GM12874 (cell line): ENCODE measurements around the gene GLI1.

Source experiments
- TF ChIP-seq, protein P1 (sequence below): IDR thresholded peaks from 2 replicates; pipeline ENCODE4 v1.5.1; 2011; ENCODE audit warnings: low read depth, mild to moderate bottlenecking, control low read depth, low read length, moderate library complexity; ENCODE audit not compliant: insufficient read depth

Gene GLI1

DNA sequence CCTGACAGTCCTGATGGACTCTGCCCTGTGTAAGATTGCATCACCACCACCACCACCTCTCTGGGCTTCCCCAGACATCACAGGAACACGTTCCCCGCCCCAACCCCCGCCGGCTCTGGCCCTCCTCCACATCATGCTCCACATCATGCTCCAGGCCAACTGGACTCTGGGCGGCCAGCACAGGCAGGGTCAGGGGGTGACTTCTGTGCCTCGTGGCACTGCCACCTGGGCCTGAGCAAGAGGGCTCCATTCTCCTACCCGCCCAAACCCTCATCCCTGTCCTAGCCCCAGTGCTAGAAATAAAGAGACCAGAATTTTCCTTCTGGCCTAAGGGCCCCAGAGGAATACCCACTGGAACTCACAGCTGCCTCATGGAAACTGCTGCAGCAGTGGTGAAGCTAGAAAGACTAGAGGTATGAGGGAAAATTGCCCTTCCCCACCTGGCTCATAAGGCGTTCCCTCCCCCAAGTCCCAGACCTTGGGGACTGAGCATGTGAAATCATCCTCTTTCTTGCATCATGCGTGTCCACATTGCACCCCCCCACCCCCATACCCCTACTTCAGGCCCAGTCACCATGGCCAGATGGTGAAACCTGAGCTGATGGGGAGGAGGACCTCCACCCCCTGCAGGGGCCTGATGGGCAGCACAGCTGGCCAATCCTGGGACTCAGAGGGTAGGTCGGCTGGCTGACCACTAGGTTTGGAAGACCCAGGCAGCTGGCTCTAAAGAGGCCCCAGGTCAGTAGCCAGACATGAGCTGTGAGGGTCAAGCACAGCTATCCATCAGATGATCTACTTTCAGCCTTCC lies 4.8 kb upstream of the GLI1 start, which contains the start of gene INHBE:
INHBE (plus strand) TSS at position 742 of the 808 bp plus-strand sequence. CDS start 230 bp downstream, outside the sequence.
- TF ChIP-seq, protein P1, sequence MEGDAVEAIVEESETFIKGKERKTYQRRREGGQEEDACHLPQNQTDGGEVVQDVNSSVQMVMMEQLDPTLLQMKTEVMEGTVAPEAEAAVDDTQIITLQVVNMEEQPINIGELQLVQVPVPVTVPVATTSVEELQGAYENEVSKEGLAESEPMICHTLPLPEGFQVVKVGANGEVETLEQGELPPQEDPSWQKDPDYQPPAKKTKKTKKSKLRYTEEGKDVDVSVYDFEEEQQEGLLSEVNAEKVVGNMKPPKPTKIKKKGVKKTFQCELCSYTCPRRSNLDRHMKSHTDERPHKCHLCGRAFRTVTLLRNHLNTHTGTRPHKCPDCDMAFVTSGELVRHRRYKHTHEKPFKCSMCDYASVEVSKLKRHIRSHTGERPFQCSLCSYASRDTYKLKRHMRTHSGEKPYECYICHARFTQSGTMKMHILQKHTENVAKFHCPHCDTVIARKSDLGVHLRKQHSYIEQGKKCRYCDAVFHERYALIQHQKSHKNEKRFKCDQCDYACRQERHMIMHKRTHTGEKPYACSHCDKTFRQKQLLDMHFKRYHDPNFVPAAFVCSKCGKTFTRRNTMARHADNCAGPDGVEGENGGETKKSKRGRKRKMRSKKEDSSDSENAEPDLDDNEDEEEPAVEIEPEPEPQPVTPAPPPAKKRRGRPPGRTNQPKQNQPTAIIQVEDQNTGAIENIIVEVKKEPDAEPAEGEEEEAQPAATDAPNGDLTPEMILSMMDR: no peak

DNA sequence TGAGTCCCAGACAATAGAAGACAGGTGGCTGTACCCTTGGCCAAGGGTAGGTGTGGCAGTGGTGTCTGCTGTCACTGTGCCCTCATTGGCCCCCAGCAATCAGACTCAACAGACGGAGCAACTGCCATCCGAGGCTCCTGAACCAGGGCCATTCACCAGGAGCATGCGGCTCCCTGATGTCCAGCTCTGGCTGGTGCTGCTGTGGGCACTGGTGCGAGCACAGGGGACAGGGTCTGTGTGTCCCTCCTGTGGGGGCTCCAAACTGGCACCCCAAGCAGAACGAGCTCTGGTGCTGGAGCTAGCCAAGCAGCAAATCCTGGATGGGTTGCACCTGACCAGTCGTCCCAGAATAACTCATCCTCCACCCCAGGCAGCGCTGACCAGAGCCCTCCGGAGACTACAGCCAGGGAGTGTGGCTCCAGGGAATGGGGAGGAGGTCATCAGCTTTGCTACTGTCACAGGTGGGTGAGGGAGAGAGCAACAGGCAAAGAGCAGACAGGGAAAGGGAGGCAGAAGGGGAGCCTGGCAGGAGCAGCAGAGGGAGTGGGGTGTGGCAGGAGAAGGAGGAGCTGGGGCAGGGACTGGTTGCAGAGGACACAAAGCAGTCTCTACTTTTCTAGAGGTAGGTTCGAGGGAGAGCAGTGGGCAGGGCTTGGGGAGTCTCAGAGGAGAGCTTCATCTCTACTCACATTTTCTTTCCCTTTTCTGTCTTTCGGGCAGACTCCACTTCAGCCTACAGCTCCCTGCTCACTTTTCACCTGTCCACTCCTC lies 4.0 kb upstream of the GLI1 start:
- TF ChIP-seq, protein P1: no peak

DNA sequence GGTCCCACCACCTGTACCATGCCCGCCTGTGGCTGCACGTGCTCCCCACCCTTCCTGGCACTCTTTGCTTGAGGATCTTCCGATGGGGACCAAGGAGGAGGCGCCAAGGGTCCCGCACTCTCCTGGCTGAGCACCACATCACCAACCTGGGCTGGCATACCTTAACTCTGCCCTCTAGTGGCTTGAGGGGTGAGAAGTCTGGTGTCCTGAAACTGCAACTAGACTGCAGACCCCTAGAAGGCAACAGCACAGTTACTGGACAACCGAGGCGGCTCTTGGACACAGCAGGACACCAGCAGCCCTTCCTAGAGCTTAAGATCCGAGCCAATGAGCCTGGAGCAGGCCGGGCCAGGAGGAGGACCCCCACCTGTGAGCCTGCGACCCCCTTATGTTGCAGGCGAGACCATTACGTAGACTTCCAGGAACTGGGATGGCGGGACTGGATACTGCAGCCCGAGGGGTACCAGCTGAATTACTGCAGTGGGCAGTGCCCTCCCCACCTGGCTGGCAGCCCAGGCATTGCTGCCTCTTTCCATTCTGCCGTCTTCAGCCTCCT lies 3.4 kb upstream of the GLI1 start:
- TF ChIP-seq, protein P1: peak; percentile 82

DNA sequence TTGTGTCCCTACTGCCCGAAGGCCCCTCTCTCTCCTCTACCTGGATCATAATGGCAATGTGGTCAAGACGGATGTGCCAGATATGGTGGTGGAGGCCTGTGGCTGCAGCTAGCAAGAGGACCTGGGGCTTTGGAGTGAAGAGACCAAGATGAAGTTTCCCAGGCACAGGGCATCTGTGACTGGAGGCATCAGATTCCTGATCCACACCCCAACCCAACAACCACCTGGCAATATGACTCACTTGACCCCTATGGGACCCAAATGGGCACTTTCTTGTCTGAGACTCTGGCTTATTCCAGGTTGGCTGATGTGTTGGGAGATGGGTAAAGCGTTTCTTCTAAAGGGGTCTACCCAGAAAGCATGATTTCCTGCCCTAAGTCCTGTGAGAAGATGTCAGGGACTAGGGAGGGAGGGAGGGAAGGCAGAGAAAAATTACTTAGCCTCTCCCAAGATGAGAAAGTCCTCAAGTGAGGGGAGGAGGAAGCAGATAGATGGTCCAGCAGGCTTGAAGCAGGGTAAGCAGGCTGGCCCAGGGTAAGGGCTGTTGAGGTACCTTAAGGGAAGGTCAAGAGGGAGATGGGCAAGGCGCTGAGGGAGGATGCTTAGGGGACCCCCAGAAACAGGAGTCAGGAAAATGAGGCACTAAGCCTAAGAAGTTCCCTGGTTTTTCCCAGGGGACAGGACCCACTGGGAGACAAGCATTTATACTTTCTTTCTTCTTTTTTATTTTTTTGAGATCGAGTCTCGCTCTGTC lies 2.7 kb upstream of the GLI1 start:
- TF ChIP-seq, protein P1: no peak

DNA sequence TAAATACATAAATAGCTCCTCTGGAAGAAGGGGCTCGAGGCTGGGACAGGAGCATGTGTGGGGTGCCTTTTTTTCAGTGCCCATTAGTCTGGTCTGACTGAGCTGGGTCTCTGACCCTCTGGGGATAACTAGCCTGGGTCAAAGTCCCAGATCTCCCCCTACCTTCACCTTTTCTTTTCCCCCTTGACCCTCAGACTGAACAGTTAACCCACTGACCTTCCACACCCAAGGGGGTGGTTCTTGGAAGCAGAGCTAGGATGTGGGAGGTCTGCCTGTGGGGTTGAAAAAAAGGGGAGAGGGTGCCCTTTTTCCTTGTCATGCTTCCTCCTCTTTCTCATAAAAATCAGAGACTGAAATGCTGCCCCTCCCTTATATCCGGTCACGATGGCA lies 925 bp upstream of the GLI1 start:
- TF ChIP-seq, protein P1: no peak

DNA sequence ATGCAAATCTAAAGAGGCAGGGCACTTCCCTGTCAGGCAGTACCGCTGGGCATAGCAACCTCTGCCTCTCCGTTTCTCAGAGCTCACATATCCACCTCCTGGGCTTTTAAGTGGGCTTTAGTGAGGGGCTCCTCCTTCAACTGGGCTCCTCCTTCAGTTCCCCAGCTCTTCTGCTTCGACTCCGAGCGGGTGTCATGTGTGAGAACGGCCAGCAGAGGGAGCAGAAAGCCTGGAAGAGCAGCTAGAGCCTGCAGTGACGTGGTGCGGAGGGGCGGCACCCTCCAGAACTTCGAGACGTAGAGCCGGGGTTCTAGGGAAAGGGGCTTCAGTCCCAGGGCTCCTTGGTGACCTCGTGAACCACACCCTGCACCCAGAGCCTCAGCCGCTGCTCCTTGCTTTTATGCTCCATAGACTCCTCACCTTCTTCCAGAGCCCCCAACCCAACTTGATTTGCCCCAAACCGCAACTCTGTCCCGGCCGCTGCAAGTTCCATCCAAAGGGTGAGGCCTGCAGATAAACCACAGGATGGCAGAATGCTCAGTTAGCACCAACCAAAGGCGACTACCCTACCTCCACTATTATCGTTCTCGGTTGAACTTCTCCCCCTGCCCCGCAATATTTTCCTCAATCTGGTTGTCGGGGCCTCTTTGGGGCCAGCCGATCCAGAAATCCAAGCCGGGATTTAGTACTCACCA lies 383 bp upstream of the GLI1 start:
- TF ChIP-seq, protein P1: peak; percentile 94
